GM19468 (cell line): ENCODE data around the gene CPNE5.

Experiments
- ATAC-seq: cut with Tn5 transposase; IDR thresholded peaks from one replicate; pipeline ENCODE4 v1.9.1; 2021; ENCODE audit warnings: mild to moderate bottlenecking, moderate library complexity, moderate number of reproducible peaks; ENCODE audit not compliant: unreplicated experiment; ENCODE audit errors: extremely low read depth

CPNE5 gene

DNA sequence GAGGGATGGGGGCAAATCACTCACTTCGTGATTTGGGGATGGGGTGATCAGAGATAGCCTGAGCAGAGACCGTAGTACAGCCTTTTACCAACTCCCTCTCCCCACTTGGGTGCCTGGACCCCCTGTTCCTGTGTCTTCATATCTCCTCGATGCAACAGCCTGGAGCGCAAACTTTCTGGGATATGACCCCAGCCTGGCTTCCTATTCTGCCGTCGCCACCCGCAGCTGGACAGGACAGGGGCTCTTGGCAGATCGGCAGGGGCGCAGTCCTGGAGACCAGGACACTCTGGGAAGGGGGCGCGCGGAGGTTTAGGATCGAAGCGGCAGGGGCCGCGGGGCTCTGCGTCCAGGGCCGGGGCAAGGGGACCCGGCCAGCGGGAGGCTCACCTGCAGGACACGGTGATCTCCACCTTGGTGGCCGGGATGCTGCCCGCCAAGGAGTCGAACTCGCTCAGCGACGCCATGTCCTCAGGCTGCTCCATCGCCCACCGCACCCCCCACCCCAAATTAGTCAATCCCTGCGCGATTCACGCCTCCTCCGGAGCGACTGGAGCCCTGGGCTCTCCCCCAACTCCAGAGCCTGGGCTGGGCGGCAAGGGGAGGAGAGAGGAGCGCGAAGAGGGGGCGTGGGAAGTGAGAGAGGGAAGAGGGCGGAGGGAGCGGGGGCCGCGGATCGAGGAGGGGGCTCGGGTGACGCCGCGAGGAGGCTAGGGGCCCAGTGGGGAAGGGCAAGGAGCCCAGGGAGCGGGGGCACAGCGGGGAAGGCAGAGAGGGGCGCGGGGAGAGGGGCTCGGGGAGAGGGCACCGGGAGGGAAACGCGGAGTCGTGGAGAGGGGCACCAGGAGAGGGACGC lies at the start of gene CPNE5:
CPNE5 (minus strand) TSS at position 549 of the 853 bp plus-strand sequence; CDS start at position 482, 67 bp downstream.
- no peak for ATAC-seq

DNA sequence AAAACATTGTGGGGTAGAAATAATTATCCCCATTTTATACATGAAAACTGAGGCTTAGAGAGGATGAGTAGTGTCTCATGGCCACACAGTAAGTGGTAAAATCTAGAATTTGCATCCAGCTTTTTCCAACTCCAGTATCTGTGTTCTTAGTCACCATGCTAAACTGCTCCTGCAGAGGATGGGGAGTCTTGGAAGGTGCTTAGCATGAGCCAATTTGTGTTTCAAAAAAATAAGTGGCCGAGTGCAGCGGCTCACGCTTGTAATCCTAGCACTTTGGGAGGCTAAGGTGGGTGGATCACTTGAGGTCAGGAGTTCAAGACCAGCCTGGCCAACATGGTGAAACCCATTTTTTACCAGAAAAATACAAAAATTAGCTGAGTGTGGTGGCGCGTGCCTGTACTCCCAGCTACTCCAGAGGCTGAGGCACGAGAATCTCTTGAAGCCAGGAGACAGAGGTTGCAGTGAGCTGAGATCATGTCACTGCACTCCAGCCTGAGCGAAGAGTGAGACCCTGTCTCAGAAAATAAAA lies 48.9 kb upstream of the CPNE5 start:
- ATAC-seq, result no peak

DNA sequence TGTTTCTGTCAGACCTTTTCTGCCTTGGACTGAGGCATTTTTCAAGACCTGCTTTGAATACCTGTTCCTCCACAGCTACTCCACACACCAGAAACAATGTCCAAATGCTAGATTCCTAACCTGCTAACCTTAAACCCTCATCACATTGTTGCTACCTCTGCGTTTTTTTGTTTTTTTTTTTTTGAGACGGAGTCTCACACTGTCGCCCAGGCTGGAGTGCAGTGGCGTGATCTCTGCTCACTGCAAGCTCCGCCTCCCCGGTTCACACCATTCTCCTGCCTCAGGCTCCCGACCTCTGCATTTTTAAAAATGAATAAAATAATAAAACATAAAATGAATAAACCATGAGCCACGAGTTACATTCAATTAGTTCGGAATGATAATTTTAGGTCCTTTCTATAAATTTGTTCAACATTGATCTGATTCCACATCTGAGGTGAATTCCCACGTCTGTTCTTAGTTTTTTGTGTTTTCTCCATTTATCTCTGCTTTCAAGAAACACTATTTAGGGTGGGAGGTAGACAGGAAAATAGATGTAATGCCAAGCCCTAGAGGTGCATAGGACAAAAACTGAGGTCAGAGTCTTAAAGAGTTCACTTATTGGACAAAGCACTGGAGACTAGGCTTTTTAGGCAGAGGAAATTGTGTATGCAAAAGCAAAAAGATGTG lies 47.8 kb upstream of the CPNE5 start:
- ATAC-seq, result no peak

DNA sequence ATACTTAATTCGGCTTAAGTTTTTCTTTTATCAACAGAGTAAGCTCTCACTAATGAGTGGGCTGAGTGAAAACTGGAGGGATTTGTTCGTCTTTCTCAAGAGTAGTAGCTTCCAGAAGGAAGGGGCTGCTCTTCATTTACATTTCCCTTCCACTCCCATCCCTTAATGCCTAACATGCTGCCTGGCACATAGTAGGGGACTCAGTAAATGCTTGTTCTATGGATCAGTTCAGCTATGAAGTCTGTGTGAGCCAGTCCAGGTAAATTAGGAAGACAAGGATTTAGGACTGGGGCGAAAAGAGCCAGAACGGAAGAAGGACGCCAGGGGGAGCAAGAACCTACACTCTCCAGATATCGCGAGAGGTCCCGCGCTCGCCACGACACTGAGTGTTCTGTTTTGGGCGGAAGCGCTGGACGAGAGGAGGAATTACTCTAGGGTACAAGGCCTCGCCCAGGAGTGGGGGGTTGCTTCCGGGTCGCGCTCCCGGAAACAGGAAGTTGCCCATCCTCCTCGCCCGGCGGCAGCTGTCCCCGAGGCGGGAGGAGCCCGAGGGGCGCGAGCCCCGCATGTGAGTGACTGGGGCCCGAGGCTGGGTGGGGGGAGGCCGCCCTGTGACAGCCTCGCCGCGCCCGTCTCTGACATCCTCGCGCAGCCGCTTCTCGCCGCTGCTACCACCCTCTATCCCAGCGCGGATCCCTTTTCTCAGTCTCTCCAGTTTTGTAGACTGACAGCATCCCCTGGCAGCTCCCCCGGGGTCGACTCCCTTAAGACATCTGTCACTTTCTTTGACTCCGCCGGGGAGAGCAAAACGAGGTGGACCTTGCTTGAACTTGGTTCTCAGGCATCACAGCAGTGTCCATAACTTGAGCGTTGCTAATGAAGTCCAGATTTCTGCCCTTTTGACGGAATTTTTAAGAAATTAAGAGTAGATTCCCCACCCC lies 46.5 kb upstream of the CPNE5 start, which contains the start of gene C6orf89:
C6orf89 (plus strand) TSS at position 492 of the 941 bp plus-strand sequence. CDS start 13,493 bp downstream, outside the sequence.
- ATAC-seq, result peak; percentile 89

DNA sequence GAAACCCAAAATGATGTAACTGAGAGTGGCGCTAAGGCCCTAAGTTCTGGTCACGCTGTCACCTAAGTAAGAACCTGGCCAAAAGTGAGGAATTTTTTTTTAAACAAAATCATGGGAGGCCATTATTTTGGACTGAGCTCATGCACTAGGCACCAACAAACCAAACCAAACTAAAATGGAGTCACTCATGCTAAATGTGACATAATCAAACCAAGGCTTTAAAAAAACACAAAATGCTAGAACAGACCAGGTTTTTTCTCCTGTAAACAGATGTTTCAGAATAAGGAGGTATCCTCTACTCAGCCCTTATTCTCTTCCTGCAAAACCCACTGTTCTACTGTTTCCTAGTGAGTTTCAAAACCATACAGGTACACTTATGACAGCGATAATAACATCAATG lies 45.4 kb upstream of the CPNE5 start:
- ATAC-seq, result no peak

DNA sequence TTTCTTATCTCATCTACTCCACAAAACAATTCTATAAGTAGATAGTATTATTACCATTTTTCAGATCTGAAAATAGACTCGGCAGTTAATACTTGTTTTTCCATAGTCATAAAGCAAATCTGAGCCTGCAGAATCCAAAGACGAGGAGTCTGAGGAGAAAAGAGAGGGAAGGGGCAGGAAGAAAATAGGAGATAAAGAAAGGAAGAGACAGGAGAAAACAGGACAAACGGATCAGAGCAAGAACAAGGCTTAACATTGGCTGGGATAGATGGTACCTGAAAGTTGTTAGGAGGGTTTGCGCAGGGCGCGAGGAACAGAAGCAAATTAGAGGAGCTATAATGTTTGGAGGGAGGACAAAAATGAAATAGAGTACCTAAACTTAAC lies 36.0 kb upstream of the CPNE5 start:
- no peak for ATAC-seq

DNA sequence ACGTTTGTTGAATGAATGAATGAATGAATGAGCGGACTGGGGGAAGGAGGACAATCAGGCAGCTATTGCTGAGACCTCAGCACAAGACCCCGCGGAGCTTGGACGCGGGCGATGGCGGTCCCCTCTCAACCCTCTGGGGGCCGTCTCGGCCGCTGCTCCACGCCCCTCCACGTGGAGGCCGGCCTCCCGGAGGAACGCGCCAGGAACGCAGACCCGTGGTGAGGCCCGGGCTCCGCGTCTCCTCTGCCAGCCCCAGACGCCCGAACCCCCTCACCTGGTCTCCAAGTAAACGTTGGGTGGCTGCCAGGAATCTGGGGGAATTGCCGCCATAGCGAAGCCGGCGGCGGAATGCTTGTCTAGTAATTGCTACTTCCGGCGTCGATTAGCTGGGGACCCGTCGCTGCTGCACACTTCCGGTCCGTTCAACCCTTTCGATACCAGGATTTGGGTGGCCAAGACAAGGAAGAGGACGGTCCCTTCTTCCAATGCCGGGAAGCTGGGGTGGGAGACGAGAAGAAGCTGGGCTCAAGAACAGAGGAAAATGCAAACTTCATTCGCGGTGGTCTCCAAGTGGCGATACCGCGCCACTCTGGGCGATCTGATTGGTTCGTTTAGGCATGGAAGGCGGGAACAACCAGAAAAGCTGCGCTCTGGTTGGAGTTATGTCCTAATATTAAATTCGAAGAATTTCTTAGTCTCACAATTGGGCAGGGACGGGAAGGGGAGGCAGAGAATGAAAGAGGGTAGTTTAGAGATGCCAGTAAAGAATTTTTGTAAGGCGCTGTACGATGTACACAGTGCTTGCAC lies 35.4 kb upstream of the CPNE5 start, which contains the start of gene PPIL1:
PPIL1 (minus strand) TSS at position 361 of the 807 bp plus-strand sequence; CDS start at position 330, 31 bp downstream.
- ATAC-seq, result peak; percentile 48

DNA sequence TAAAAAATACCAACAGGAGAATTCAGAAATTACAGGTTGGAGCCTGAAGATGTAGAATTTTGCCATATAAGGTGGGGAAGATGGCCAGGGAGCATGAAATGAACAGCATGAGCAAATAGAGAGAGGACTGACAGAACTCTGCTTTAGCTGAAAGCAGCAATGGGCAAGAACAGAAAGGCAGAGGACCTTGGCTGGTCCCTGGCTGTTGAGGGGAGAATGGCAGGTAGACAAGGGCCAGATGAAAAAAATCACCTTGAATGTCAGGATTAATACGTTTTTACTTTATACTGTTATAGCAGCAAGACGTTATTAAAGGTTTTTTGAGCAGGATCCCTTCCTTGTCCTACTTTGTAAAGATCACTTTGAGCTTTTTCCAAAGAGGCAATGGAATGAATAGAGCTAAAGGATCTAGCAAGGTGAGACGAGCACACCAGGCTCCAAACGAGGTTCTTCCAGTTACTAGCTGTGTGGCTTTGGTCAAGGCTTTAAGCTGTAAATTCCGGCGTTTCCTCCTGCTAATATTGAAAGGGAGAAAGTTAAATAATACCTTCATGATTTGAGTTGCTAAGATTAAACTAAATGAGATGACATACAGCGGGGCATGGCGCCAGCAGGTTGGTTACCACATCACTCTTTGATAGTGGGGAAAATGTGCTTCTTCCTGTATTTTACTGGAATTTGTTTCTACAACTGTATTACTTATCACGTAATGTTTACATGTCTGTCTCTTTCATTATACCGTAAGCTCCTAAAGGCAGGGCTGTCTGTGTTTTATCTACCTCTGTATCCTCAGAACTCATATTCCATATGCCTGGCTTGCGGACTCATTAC lies 34.6 kb upstream of the CPNE5 start:
- no peak for ATAC-seq

DNA sequence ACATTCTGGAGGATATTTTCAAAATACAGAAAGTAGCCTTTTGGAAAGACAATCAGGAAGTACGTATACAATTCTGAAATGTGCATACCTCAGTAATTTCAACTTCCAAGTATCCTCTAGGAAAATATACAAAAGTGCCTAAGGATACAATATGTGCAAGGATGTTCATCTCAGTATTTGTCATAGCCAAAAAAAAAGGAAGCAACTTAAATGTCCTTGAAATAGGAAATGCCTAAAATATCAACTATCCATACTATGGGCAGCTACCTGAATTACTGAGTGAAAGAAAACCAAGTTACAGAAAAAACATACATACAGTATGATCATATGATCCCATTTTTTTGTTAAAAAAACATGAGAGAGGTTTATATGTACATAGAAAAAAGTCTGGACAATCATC lies 33.9 kb upstream of the CPNE5 start:
- ATAC-seq, result no peak

DNA sequence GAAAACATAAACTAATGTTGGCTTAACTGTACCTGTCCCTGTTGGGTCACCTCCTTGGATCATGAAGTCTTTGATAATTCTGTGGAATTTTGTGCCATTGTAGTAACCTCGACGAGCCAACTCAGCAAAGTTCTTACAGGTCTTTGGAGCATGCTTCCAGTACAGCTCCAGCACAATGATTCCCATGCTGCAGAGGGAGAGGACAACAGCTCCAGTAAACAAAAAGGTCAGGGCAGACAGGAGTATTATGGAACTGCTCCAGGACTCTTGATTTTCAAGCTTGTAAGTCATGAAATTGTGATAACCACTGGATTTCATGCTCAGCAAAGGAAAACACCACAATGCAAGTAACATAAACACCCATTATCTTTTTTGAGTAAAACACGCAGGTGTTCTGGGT lies 32.4 kb upstream of the CPNE5 start:
- ATAC-seq, result no peak

DNA sequence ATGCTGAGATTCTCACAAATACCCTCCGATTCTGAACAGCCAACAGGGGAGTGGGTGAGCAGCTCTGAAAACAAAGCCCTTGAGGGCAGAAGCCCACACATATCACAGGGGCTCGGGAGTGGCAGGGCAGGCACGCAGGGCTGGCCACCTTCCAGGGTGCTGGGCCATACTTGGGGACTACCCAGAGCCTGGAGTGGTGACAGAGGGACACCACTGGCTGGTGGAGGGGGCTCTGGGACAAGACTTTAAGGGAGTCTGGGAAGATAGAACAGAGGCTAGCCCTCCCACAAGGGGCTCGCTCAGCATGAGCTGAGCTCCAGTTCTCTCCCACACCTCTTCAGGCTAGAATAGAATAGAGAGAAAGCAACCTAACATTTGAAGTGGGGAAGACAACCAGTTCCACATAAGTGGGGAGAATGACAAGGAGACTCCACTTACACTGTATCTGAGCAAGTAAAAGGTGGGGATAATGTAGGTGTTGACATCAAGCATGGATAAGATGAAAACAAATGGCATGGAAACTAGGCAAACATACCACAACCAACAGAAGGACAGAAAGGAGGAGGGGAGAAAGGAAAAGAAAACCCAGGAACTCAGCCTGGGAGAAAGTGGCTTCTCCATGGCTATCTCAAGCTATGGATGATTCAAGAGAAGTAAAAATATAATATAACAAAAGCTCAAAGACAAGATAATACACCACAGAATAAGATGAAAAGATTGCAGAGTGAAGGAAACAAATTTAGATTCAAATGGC lies 28.4 kb upstream of the CPNE5 start:
- no peak for ATAC-seq

DNA sequence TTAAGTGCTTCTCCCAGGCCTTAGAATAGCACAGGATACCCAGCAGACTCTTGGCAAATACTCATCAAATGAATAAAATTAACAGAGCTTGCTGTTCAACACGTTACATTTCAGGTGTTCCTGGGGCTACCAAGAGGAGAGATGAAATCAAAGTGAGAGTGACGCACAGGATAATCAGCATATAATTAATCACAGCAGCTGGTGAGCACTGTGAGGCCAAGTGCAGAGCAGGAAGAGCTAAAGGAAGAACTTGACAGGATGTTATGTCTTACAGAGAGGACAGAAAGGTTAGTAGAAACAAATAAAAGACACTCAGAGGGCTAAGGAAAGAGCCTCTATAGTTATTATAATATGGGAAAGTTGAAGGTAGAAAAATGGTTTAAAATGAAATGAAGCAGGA lies 26.6 kb upstream of the CPNE5 start:
- ATAC-seq, result no peak

DNA sequence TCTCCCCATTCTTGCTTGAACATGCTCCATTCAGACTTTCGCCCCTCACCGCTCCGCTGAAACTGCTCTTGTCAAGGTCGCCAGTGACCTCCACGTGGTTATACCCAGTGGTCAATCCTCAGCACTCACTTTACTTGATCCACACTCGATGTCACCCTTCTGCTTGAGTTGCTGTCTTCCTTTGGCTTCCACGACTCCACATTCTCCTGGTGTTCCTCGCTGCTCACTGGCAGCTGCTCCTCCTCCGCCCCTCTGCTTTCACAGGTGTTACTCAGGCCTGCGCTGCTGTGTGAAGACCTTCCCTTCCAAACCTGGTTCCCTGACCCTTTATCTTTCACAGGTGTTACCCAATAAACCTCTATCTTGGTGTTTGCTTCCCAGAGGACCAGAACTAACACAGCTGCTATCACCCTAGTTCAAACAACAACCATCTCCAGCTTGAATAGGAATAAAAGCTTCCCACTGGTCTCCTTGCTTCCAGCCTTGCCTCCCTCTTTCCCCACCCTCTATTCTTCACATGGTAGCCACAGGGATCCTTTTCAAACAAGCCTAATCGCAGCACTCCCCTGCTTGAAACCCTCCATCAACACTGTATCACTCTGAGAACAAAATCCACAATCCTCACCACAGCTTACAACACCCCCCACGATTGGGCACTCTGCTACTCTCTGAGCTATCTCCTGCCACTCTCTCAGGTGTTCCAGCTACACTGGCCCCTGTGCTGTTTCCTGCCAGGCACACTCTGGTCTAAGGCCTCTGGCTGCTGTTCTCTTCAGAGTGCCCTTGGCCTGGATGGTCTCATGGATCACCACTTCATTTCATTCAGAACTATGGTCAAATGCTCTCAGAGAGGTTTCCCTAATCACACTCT lies 24.7 kb upstream of the CPNE5 start:
- ATAC-seq, result no peak

DNA sequence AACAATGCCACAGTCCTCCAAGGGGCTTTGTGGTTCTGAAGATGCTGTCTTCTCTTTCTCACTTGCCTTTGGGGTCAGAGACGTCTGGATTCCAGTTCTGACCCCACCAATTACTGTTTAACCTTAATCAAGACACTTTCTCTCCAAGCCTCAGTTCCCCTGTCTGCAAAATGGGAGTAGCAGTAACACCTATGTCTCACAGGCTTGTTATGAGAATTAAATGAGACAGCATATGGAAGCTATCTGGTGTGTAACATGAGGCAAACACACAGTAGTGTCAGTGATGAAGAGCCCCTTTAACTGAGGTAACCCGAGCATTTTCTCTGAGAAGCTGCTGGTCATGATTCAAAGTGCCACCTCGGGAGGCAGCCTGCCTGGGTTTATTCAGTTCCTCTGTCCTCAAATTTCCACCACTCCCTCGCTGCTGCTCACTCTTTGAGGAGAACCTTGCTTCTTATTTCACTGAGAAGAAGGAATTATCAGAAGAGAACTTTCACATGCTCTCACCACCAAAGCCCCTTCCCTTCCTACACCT lies 23.7 kb upstream of the CPNE5 start:
- ATAC-seq, result no peak

DNA sequence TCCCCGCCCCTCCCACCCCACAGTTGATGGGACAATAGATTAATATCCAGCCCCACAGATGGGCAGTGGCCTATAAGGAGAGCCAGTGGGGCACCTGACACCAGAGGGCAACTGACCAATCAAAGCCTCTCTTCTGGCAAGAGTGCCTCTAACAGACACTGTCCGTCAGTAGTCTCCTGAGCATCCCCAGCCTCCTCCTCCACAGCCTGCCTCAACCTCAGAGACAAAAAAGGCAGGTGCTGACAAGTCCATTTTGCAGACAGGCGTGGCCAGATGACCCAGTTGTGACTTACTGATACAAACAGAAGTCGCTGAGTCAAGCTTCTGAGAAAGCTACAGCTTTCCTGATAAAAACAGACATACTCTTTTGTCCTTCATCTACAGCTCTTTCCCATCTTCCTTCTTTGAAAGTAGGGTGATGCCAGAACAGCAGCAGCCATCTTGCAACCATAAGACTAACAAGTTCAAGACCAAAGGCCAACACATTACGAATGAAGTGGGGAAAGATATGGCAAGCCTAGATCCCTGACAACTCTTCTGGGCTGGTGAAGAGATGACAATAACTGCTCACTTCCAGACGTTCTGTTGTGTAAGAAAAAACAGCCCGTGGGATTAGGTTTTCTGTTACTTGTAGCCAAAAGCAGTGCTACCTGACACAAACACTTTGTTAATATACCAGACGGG lies 23.1 kb upstream of the CPNE5 start:
- no peak for ATAC-seq

DNA sequence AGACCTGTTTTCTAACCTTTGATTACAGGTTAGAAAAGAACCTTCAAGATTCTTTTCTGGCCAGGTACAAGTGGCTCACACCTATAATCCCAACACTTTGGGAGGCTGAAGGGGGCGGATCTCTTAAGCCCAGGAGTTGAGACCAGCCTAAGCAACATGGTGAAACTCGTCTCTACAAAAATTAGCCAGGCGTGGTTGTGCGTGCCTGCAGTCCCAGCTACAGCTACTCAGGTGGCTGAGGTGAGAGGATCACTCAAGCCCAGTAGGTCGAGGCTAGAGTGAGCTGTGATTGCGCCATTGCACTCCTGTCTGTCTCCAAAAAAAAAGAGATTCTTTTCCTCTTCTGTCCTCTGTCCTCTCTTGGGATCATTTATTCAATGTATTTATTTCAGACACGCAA lies 20.9 kb upstream of the CPNE5 start:
- no peak for ATAC-seq
